ENCODE data around the gene GLIS2. TPM values are rescaled to one million over a fixed set of nuclear protein-coding genes. Genes with fewer than 3 reads are reported as not detected.
A peak's percentile ranks its signal among the peaks of the same experiment; 100 is the strongest.

Gene GLIS2
- 22.2 and 23.2 TPM in 2 replicates for total RNA-seq
- long read RNA-seq, partial matches to known transcripts, result 0 of 2 reads
- long read RNA-seq, other reads (novel, unspliced or antisense), result 2 of 2 reads

GRCh38 chr16:4315186-4316107, at the start of gene GLIS2:
TSS of gene GLIS2 (plus strand) at chr16:4316067. CDS start at chr16:4332281, 16,214 bp downstream.
- DNase-seq (ENCODE audit: low spot score, unreplicated experiment), result peak; percentile 78
- peak within 1 kb of the TSS; percentile 94 for H3K27ac Mint-ChIP-seq
- H3K27me3 Mint-ChIP-seq, result no peaks in the 10 kb centered on the region
- no peak for TF ChIP-seq CTCF (IDR thresholded peaks at IDR 0.05; ENCODE audit: unreplicated experiment)
- no peaks in the 10 kb centered on the region for H3K36me3 Mint-ChIP-seq (ENCODE audit: insufficient read depth)
- H3K4me3 Mint-ChIP-seq (ENCODE audit: low read depth), result peak within 1 kb of the TSS; percentile 81
- H3K9me3 Mint-ChIP-seq (ENCODE audit: low read depth), result no peaks in the 10 kb centered on the region
- H3K4me1 Mint-ChIP-seq (ENCODE audit: low read depth), result peaks cover 10% of the 10 kb centered on the region

GRCh38 chr16:4266372-4266771, 49.5 kb upstream of the GLIS2 start:
- no peak for DNase-seq (ENCODE audit: low spot score, unreplicated experiment)
- TF ChIP-seq CTCF (IDR thresholded peaks at IDR 0.05; ENCODE audit: unreplicated experiment), result no peak
- peaks cover 12% of the 10 kb centered on the region for H3K36me3 Mint-ChIP-seq (ENCODE audit: insufficient read depth)
- H3K27ac Mint-ChIP-seq, result no peak overlapping the region
- H3K4me1 Mint-ChIP-seq (ENCODE audit: low read depth), result peaks cover 2% of the 10 kb centered on the region
- no peaks in the 10 kb centered on the region for H3K9me3 Mint-ChIP-seq (ENCODE audit: low read depth)
- H3K4me3 Mint-ChIP-seq (ENCODE audit: low read depth), result no peak overlapping the region
- H3K27me3 Mint-ChIP-seq, result no peaks in the 10 kb centered on the region

- H3K27me3 Mint-ChIP-seq, result no peaks in the 10 kb centered on the region
- no peak for TF ChIP-seq CTCF (IDR thresholded peaks at IDR 0.05; ENCODE audit: unreplicated experiment)
- no peak overlapping the region for H3K27ac Mint-ChIP-seq
- peaks cover 4% of the 10 kb centered on the region for H3K36me3 Mint-ChIP-seq (ENCODE audit: insufficient read depth)
- DNase-seq (ENCODE audit: low spot score, unreplicated experiment), result no peak
- peaks cover 2% of the 10 kb centered on the region for H3K4me1 Mint-ChIP-seq (ENCODE audit: low read depth)
- H3K9me3 Mint-ChIP-seq (ENCODE audit: low read depth), result no peaks in the 10 kb centered on the region
- H3K4me3 Mint-ChIP-seq (ENCODE audit: low read depth), result peak overlapping the region; percentile 79
Observed at GRCh38 chr16:4270091-4270490, 45.8 kb upstream of the GLIS2 start.

- Mint-ChIP-seq H3K27me3 (no peaks in the 10 kb centered on the region), H3K4me1 (ENCODE audit: low read depth) (peaks cover 2% of the 10 kb centered on the region), H3K27ac (no peak overlapping the region), H3K4me3 (ENCODE audit: low read depth) (peak overlapping the region; percentile 79), H3K9me3 (ENCODE audit: low read depth) (no peaks in the 10 kb centered on the region), H3K36me3 (ENCODE audit: insufficient read depth) (peaks cover 4% of the 10 kb centered on the region)
- DNase-seq (ENCODE audit: low spot score, unreplicated experiment), result no peak
- no peak for TF ChIP-seq CTCF (IDR thresholded peaks at IDR 0.05; ENCODE audit: unreplicated experiment)
Observed at GRCh38 chr16:4270595-4270994, 45.3 kb upstream of the GLIS2 start.

GRCh38 chr16:4271176-4272113, 44.4 kb upstream of the GLIS2 start:
- Mint-ChIP-seq H3K9me3 (ENCODE audit: low read depth) (no peaks in the 10 kb centered on the region), H3K36me3 (ENCODE audit: insufficient read depth) (peaks cover 4% of the 10 kb centered on the region), H3K27ac (peak overlapping the region; percentile 92), H3K27me3 (no peaks in the 10 kb centered on the region), H3K4me1 (ENCODE audit: low read depth) (peaks cover 2% of the 10 kb centered on the region), H3K4me3 (ENCODE audit: low read depth) (peak overlapping the region; percentile 79)
- DNase-seq (ENCODE audit: low spot score, unreplicated experiment), result peak; percentile 82
- peak; percentile 49 for TF ChIP-seq CTCF (IDR thresholded peaks at IDR 0.05; ENCODE audit: unreplicated experiment)

Data from progenitor cell of endocrine pancreas (in vitro differentiated cells).